ENCODE measurements around the gene LGALS9.
"Not testable (repeated sequence)": the region's sequence is repeated elsewhere in the genome, so short reads cannot be mapped to it uniquely, and the experiment has no call there.

- TF ChIP-seq CTCF (conservative IDR thresholded peaks at IDR 0.05 in 1 of 2, IDR thresholded peaks at IDR 0.05 in 1 of 2; ENCODE audit: low read depth in 1 of 2, low read length in 2 of 2); EZH2 (IDR thresholded peaks at IDR 0.05; ENCODE audit: low read length, missing control alignments): not testable (repeated sequence)
Observed at GRCh38 chr17:27671977-27672480, 41.0 kb downstream of the LGALS9 start.
